GM21825 (cell line): Measurements from ENCODE around the gene SLC4A3.

Source experiments
- ATAC-seq: cut with Tn5 transposase; IDR thresholded peaks from one replicate; pipeline ENCODE4 v1.9.1; 2021; ENCODE audit warnings: mild to moderate bottlenecking, moderate library complexity; ENCODE audit not compliant: unreplicated experiment

SLC4A3 gene

GRCh38 chr2:219627103-219628100, at the start of gene SLC4A3:
TSS of gene SLC4A3 (plus strand) at chr2:219627630. CDS start at chr2:219627993, 363 bp downstream.
- ATAC-seq, result no peak

GRCh38 chr2:219578811-219579613, 48.4 kb upstream of the SLC4A3 start:
- ATAC-seq, result no peak

- ATAC-seq, result no peak
These were observed 46.1 kb upstream of the SLC4A3 start for GRCh38 chr2:219581346-219581745.

- ATAC-seq, result no peak
These were observed 36.3 kb upstream of the SLC4A3 start for GRCh38 chr2:219591091-219591490.

- ATAC-seq, result no peak
These were observed 34.7 kb upstream of the SLC4A3 start for GRCh38 chr2:219592736-219593135.

GRCh38 chr2:219593154-219593553, 34.3 kb upstream of the SLC4A3 start:
- ATAC-seq, result no peak

GRCh38 chr2:219595256-219595655, 32.2 kb upstream of the SLC4A3 start:
- no peak for ATAC-seq

GRCh38 chr2:219596954-219597551, 30.4 kb upstream of the SLC4A3 start:
- ATAC-seq, result peak; percentile 2

- ATAC-seq, result peak; percentile 92
These were observed 29.7 kb upstream of the SLC4A3 start, which contains the start of gene STK11IP for GRCh38 chr2:219597552-219598307. TSS of gene STK11IP (plus strand) at chr2:219597857. CDS start at chr2:219598120, 263 bp downstream.

- no peak for ATAC-seq
These were observed 28.9 kb upstream of the SLC4A3 start for GRCh38 chr2:219598308-219599078.

GRCh38 chr2:219603771-219604170, 23.7 kb upstream of the SLC4A3 start:
- no peak for ATAC-seq

- no peak for ATAC-seq
These were observed 21.8 kb upstream of the SLC4A3 start for GRCh38 chr2:219605607-219605954.

- ATAC-seq, result no peak
These were observed 19.5 kb upstream of the SLC4A3 start for GRCh38 chr2:219607931-219608330.

- ATAC-seq, result no peak
These were observed 18.9 kb upstream of the SLC4A3 start for GRCh38 chr2:219608399-219608964.

- no peak for ATAC-seq
These were observed 18.2 kb upstream of the SLC4A3 start for GRCh38 chr2:219609149-219609750.

- ATAC-seq, result no peak
These were observed 16.1 kb upstream of the SLC4A3 start for GRCh38 chr2:219611306-219611705.

GRCh38 chr2:219611866-219612576, 15.4 kb upstream of the SLC4A3 start:
- no peak for ATAC-seq

- no peak for ATAC-seq
These were observed 14.7 kb upstream of the SLC4A3 start for GRCh38 chr2:219612577-219613286.
